HG02973 (cell line): Measurements from ENCODE around the gene CNTN5.
"Not testable (repeated sequence)": the region's sequence is repeated elsewhere in the genome, so short reads cannot be mapped to it uniquely, and the experiment has no call there.

Source experiments
- ATAC-seq: cut with Tn5 transposase; IDR thresholded peaks from one replicate; pipeline ENCODE4 v1.9.1; 2021; ENCODE audit warnings: moderate library complexity; ENCODE audit not compliant: unreplicated experiment

CNTN5 gene

DNA sequence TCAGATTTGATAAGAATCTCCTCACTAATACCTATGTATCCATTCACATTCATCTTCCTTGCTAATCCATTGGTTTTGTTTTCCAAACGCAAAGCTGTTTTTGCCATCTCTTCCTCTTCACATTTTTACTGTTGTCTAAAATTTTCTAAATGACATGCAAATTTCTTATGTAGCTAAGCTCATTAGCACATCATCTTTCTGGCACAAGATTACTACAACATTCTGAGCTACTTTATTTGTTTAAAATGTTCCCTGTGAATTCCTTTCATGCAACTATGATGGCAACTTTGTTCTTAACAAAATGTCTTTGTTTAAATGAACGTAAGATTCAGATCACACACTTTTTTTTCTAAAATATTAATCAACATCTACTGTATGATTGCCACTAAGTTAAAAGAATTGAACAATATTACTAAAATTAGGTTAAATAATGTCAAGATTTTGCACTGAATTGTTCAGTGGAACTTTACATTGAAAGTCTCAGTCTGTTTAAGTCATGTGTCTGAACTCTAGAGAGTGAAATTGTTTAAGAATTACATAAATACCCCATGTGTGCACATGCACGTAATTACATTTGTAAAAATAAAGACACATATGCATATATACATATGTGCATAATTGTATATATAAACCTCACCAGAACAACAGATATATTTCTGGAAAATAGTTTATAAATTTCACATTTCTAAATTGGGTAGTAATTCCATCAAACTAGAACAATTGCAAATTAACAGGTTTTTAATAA is 688.4 kb downstream of the CNTN5 start:
- no peak for ATAC-seq

DNA sequence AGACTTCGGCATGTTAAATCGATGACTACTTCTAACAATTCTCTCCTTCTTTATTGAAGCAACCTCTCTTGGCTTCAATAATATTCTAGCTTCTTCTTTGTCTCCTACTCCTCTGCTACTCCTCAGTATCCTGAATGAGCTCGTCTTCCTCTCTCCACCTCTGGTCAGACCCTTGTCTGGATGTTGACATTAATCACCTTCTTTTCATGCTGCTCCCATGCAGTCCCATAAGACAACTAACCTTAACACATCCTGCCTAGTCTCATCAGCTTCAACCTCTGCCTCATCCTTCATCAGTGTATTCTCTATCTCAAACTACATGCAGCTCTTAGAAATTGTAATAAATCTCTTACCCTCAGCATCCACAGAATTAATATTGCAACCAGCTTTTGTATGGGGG is 695.6 kb downstream of the CNTN5 start:
- no peak for ATAC-seq

DNA sequence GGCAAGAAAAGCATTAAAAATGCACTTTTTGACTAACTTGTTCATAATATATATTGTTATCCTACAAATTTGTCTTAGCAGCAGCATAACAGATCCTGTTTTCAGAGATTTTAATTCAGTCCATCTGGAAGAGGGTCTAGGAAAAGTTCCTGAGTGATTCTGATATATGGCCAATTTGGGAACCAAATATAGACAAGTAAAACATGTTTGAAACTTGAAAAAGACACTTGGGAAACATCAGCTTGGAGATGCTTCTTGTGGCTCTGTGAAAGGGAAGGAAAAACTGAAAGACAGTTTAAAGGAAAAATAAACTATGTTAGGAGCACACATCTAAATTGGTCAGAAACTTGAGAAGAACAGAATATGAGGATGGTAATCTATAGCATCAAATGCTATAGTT is 697.5 kb downstream of the CNTN5 start:
- no peak for ATAC-seq

DNA sequence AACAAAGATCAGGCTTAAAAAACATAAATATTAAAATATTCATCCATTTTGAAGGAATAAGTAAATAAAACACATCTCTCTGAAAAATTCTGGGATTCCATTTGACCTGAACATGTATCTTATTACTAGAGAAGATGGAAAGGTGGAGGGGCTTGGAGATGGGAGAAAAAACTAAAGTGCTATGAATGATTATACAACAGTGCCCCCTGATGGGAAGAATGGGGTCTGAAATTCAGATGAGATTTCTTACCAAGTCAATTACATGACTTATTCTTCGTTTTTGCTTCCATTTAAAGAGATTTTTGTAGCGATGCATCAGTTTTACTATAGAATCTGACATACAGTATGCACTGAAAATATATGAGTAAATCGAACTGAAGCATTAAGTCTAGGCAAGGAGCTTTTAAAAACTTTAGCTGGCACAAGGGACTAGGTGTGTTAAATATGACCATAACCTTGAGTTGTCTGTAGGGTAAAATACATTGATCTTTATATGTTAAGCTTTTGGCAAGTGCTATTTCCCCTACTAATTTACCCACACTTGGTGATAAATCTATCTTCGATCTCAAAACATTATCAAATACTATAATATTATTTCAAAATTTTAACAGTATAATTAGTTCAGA is 718.8 kb downstream of the CNTN5 start:
- peak; percentile 63 for ATAC-seq

DNA sequence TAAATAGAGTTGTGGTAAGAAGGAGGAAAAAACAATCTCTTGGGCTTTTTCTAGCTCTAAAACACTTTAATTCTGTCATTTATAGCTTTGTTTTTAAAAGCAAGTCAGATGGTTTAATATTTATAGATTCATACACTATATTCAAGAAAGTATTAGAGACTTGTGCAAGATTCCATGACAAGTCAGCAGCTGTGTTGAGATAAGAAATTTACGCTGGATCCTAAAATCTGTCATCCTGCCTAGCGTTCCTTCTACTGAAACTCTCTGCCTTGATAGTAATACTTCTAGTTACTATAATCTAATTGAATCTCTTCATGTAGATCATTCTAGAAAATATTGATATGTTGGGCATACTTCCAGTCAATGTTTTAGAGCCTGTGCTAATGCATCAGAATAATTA is 721.8 kb downstream of the CNTN5 start:
- no peak for ATAC-seq

DNA sequence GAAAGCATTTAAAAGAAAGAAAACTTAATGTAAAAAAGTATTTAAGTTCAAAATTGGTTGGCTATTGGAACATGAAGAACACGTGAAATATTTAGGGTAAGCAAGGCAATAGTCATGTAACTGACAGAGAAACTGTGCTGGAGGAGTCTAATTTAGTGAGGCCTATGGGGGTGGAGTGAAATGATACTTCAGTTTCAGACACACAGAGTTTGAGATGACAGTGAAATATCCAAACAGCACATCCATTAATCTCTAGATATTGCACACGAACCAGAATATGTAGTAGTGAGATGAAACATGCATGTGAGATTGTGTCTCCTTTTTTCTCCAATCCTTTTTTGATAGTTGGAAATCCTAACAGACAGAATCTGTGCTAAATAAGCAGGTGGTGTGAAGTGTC is 739.0 kb downstream of the CNTN5 start:
- ATAC-seq = no peak

DNA sequence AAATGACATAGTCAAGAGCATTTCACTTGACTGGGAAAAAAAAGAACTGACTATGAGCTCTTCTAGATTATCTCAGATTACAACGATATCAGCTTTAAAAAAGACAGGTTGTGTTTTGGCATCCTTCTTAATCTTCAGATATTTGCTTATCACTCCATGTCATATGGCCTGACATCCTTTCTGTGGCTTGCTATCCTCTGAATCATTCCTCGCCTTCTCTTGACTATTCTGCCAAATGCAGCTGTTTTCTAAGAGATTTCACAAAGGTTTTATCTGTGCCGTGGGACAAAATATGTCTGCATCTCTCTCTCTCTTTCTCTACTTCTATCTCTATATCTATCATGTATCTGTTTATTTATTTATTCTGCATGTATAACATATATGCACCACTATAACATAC is 746.1 kb downstream of the CNTN5 start:
- ATAC-seq = no peak

DNA sequence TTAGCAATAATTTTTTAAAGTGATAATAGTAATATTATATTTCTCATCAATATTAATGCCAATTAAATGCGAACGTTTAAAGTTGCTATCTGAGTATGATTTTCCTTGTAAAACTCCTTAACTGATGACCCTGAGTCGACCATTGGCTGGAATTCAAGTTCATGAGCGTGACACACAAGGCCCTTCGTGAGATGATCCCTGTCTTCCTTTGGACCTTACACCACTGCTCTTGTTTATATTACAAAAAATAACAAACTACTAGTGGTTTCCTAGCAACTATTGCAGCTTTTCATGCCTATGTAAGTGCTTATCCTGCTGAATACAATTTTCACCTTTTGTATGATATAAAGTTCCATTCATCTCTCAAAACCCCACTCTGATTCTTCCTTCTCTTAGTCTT is 752.9 kb downstream of the CNTN5 start:
- ATAC-seq = no peak

DNA sequence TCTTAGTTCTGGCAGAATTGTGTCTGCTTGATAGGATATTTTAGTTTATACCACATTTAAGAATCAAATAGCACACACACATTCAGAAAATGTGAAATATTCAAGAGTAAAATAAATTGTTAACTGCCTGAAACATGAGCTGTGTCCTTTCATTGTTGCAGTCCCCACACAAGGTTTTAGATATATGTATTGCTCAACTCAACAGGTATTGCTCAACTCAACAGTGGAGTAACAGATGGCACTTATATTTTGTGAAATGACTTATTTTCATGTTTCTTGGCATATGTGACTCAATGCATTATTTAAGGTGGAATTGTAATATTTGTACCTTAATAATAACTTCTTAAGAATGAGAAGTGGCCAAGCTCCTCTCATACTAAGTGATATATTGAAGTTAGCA is 760.3 kb downstream of the CNTN5 start:
- ATAC-seq = no peak

DNA sequence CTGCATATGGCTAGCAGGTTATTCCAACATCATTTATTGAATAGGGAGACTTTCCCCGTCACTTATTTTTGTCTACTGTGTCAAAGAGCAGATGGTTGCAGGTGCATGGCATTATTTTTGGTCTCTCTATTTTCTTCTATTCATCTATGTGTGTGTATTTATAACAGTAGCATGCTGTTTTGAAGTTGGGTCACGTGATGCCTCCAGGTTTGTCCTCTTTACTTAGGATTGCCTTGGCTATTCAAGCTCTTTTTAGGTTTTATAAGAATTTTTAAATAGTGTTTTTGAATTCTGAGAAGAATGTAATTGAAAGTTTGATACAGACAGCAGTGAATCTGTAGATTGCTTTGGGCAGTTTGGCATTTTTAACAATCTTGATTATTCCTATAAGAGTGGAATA is 770.6 kb downstream of the CNTN5 start:
- ATAC-seq = no peak

DNA sequence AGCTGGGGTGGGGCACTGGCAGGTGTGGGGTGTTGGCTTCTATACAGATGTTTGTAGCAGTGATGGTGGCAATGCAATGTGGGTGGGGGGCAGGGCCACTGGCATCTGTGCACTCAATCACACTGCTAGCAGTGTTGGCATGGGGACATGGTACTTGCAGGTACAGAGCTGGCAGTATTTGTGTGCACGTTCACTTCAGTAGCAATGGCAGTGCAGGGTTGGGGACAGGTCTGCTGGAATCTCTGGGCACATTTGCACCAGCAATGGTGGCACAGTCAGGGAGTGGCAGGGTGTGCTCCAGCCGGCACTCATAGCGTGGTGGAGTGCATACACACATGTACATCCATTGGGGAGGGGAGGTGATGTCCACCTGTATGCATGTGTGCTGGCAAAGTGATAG is 775.2 kb downstream of the CNTN5 start:
- ATAC-seq = no peak

DNA sequence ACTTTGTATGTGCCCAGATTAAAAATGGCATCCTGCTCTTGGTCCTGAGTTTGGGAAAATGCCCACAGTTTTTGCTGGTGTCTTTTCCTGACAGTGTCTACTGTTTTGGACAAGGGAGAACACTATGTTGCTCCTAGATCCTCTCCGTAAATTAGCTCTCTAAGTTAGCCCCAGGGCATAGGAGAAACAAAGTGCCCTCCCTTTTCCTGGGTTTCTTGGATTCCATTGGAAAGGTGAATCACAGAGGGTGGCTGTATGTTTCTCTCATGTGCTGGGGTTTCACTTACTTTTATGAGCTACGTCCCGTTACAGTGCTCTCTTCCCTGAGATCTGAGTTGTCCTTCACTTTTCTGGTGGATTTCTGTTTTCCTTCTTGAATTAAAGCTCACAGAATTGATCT is 782.8 kb downstream of the CNTN5 start:
- no peak for ATAC-seq

DNA sequence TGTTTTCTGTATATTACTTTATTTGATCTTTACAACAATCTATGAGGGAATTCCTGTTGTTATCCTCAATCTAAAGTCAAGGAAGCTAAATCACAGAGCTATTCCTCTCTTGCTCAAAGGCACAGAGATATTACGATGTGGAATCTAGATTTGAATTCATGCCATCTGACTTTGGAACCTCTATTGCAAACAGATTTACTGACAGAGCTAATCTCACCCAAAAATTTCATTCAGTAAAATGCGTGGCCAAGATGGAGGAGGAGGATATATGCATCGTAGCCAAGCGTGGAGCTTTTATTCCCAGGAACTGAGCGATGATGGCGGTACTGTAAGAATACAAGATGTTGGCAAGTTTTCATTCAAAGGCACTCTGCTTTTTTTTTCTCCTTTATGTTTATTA is 791.8 kb downstream of the CNTN5 start:
- ATAC-seq = no peak

DNA sequence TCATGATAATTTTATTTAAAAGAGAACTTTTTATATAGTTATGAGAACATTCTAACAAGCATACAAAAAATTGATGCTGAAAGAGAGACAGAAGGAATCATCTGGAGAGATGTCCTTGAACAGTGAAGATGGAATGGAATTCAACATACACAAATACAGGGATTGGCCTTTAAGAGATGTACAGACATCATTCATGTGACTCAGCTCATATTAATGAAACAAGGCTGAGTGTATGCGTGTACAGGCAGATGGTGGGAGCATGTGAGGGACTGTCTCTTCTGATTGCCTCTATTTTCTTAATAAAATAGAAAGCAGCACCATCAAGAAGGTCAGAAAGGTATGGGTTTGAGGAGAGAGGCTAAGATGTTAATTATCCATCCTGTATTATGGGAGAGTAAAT is 793.3 kb downstream of the CNTN5 start:
- ATAC-seq = no peak

DNA sequence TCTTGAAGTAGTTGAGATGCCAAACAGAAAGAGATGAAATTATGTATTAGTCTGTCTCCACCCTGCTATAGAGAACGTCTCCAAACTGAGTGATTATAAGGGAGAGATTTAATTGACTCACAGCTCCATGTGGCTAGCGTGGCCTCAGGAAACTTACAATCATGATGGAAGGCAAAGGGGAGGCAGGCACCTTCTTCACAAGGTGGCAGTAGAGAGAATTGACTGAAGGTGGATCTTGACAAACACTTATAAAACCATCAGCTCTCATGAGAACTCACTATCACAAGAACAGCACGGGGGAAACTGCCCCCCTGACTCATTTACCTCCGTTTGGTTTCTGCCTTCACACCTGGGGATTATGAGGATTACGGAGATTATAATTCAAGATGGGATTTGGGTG is 794.0 kb downstream of the CNTN5 start:
- no peak for ATAC-seq

DNA sequence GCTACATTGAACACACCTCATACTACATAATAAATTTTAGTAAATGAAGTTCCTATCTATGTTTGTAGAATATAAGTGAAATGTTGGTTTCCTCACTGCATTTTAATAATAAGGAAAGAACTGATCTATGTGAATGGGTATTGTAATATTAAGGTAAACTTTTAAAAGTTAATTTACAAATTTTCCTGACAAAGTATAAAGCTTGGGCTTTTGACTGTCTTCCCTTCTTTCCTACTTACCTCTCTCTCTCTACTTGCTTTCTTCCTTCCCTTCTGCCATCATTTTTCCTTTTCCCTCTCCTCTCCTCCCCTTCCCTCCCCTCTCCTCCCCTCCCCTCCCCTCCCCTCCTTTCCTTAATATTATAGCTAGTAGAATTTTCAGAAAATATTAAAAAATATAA is 798.2 kb downstream of the CNTN5 start:
- ATAC-seq = no peak

DNA sequence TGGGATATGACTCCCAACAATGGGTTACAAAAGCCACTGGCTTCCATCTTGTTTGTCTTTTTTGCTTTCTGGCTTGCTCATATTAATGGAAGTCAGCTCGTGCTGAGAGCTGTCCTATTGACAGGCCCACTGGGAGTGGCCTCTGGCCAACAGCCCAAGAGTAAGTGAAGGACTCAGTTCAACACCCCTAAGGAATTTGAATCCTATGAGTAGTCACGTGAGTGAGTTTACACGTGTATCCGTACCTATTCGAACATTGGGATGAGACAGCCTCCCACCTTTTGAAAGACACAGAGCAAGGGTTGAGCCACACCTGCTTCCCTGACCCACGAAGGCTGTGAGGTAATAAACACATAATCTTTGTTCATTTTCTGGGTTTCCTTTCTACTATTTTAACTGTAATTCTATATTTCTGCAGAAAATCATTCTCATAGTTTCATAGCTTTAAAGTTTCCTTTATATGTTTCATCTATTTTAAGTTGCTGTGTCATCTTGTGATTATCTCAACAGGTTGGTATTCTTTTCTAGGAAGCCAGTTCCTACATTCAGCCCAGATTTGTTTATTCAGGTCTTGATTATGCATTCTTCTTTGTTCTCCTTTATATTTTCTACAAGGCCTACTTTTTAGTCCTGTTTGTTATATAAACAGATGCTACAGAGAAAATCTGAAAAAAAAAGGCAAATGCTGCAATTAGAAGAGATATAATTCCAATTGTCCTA is 802.3 kb downstream of the CNTN5 start:
- no peak for ATAC-seq

DNA sequence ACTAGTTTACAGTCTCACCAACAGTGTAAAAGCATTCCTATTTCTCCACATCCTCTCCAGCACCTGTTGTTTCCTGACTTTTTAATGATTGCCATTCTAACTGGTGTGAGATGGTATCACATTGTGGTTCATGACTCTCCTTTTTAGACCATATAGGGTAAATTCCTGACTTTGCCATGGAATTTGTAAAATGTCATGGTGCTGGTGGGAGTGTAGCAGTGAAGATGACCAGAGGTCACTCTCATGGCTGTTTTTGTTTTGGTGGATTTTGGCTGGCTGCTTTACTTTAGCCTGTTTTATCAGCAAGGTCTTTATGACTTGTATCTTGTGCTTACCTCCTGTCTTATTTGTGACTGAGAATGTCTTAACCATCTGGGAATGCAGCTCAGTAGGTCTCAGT is 816.0 kb downstream of the CNTN5 start:
- ATAC-seq = not testable (repeated sequence)

DNA sequence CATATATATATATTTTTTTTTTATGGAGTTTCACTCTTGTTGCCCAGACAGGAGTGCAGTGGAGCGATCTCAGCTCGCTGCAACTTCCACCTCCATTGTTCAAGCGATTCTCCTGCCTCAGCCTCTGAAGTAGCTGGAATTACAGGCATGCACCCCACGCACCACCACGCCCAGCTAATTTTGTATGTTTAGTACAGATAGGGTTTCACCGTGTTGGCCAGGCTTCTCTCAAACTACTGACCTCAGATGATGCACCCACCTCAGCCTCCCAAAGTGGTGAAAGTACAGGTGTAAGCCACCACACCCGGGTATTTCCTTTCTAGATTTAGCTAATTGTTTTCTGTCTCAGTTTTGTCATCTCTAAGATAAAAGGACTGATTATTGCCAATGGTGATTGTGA is 821.1 kb downstream of the CNTN5 start:
- no peak for ATAC-seq

DNA sequence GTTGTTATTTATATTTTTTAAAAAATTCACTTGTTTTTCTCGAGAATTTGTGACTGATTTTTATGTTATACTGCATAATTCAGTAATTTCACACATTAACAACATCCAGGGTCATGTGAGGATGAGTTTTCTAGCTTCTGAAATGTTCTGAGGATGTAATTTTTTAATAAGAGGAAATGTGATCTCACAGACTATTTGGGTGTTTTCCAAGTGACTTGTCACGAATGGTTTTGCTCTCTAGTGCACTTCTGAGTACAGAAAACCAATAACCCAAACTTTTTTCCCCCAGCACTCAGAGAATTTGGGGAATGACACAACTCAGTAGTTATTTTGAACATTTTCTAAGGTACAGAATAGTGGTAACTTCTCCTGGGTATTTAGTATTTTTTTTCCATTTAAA is 845.2 kb downstream of the CNTN5 start:
- no peak for ATAC-seq

DNA sequence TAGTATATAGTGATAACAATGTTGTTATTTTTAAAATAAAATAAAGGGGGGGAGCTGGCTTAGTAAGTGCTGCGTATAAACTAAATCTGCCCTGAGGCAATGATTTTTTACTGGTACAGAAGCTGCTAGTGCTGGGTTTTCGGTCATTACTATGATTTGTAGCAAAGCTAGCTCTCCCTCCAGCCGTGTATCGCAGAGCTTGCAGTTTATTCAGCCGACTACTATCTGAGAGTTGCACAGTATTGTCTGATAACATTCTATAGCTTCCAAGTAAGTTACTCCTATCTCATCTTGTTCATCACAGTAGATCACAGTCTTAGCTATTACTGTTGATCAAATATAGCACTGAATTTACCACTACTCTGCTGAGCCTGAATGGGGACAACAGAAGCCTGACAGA is 860.9 kb downstream of the CNTN5 start:
- ATAC-seq = no peak

DNA sequence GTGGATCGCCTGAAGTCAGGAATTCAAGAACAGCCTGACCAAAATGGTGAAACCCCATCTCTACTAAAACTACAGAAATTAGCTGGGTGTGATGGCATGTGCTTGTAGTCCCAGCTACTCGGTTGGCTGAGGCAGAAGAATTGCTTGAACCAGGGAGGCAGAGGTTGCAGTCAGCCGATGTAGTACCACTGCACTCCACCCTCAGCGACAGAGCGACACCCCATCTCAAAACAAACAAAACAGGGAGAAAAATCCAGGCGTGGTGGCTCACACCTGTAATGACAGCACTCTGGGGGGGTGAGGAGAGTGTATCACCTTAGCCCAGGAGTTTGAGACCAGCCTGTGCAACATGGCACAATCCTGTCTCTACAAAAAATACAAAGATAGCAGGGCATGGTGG is 864.0 kb downstream of the CNTN5 start:
- no peak for ATAC-seq
